A673 (cell line): ENCODE results near the gene C3orf70. TPM values are rescaled to one million over a fixed set of nuclear protein-coding genes. Genes with fewer than 3 reads are reported as not detected.
A peak's percentile ranks its signal among the peaks of the same experiment; 100 is the strongest.

Experiments used
- BruUV-seq: library from RNA; stranded (reverse); fragments of 400-500 nt; replicated peaks from 2 replicates; lab custom pipeline; 2021; lab: Mats Ljungman, UMichigan
- CTCF ChIA-PET: fragments of 300-600 bp; sonication (Branson Sonifier 250); formaldehyde crosslinking; loops from one replicate; lab custom pipeline; 2022; ENCODE audit warnings: antibody characterized with exemption; lab: Charles Lee
- POLR2A ChIA-PET: fragments of 300-600 bp; sonication (Branson Sonifier 250); formaldehyde crosslinking; loops from one replicate; lab custom pipeline; 2022; ENCODE audit warnings: antibody characterized with exemption; ENCODE audit not compliant: low non-redundant PET; lab: Charles Lee
- DNase-seq: peaks from one replicate; pipeline ENCODE4 v3.0.0-alpha.2; 2015; ENCODE audit warnings: low spot score
- H3K27ac ChIP-seq: fragments of 200-600 bp; sonication (generic); 2 replicates; pipeline ENCODE4 v1.5.1; 2016; ENCODE audit warnings: mixed run types, low read depth, mild to moderate bottlenecking, mixed read lengths, antibody characterized with exemption, low read length; ENCODE audit not compliant: poor library complexity, severe bottlenecking
- H3K27me3 ChIP-seq: fragments of 200-600 bp; sonication (generic); replicated peaks from 2 replicates; pipeline ENCODE4 v1.6.1; 2017; ENCODE audit warnings: mixed run types, low read depth, mild to moderate bottlenecking, mixed read lengths, antibody characterized with exemption, low read length; ENCODE audit not compliant: insufficient read depth, poor library complexity
- H3K36me3 ChIP-seq: fragments of 200-600 bp; sonication (generic); 2 replicates; pipeline ENCODE4 v1.6.1; 2016; ENCODE audit warnings: mixed run types, mild to moderate bottlenecking, mixed read lengths, antibody characterized with exemption, low read length; ENCODE audit not compliant: insufficient read depth, poor library complexity, severe bottlenecking
- H3K4me1 ChIP-seq: fragments of 200-600 bp; sonication (generic); 2 replicates; pipeline ENCODE4 v1.6.1; 2017; ENCODE audit warnings: mixed run types, mild to moderate bottlenecking, mixed read lengths, antibody characterized with exemption, low read length; ENCODE audit not compliant: insufficient read depth, poor library complexity, severe bottlenecking
- H3K4me3 ChIP-seq: fragments of 200-600 bp; sonication (generic); 2 replicates; pipeline ENCODE4 v1.5.1; 2016; ENCODE audit warnings: low read depth, mixed run types, mild to moderate bottlenecking, mixed read lengths, low read length; ENCODE audit not compliant: poor library complexity, severe bottlenecking
- H3K9me3 ChIP-seq: fragments of 200-600 bp; sonication (generic); 2 replicates; pipeline ENCODE4 v1.6.1; 2016; ENCODE audit warnings: mixed run types, low read depth, mild to moderate bottlenecking, mixed read lengths, antibody characterized with exemption, low read length; ENCODE audit not compliant: poor library complexity, severe bottlenecking
- EZH2 ChIP-seq: fragments of 200-600 bp; sonication (generic); IDR thresholded peaks from 2 replicates; pipeline ENCODE4 v1.6.1; 2017; ENCODE audit warnings: borderline replicate concordance, low read depth, mild to moderate bottlenecking, mixed read lengths, antibody characterized with exemption, low read length; ENCODE audit not compliant: poor library complexity, severe bottlenecking
- intact Hi-C: fragments of 100-400 bp; cut with micrococcal nuclease; formaldehyde crosslinking; loops from one replicate; pipeline ENCODE4 v1.10.0; 2022; ENCODE audit not compliant: unreplicated experiment
- total RNA-seq: library from RNA; stranded (reverse); gene quantifications from 2 replicates; pipeline ENCODE4 v1.2.3, GENCODE V29; 2021
- TF ChIP-seq, protein P1 (sequence below): fragments of 300-800, 200-600 bp; sonication (generic); conservative IDR thresholded peaks from 2 replicates; pipeline ENCODE4 v1.5.1; 2017; ENCODE audit warnings: low read depth, mild to moderate bottlenecking, antibody characterized with exemption, low read length, moderate library complexity, mixed read lengths

The C3orf70 gene
- total RNA-seq, 1 experiment from 2014 or later = 0.26 TPM

- intact Hi-C loops = no loop called here
- Histone ChIP-seq H3K27me3 (no peaks in the 10 kb centered on the region), H3K9me3 (no peaks in the 10 kb centered on the region), H3K36me3 (no peaks in the 10 kb centered on the region), H3K4me3 (no peak overlapping the region), H3K27ac (no peak overlapping the region), H3K4me1 (no peaks in the 10 kb centered on the region)
- no TSS peak for BruUV-seq
- ChIA-PET CTCF (no interaction called here), POLR2A (no interaction called here)
- DNase-seq = no peak
- TF ChIP-seq, protein P1, sequence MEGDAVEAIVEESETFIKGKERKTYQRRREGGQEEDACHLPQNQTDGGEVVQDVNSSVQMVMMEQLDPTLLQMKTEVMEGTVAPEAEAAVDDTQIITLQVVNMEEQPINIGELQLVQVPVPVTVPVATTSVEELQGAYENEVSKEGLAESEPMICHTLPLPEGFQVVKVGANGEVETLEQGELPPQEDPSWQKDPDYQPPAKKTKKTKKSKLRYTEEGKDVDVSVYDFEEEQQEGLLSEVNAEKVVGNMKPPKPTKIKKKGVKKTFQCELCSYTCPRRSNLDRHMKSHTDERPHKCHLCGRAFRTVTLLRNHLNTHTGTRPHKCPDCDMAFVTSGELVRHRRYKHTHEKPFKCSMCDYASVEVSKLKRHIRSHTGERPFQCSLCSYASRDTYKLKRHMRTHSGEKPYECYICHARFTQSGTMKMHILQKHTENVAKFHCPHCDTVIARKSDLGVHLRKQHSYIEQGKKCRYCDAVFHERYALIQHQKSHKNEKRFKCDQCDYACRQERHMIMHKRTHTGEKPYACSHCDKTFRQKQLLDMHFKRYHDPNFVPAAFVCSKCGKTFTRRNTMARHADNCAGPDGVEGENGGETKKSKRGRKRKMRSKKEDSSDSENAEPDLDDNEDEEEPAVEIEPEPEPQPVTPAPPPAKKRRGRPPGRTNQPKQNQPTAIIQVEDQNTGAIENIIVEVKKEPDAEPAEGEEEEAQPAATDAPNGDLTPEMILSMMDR = no peak
- TF ChIP-seq EZH2 = no peak
Measured at GRCh38 chr3:185079625-185080024, 73.2 kb downstream of the C3orf70 start.

DNA sequence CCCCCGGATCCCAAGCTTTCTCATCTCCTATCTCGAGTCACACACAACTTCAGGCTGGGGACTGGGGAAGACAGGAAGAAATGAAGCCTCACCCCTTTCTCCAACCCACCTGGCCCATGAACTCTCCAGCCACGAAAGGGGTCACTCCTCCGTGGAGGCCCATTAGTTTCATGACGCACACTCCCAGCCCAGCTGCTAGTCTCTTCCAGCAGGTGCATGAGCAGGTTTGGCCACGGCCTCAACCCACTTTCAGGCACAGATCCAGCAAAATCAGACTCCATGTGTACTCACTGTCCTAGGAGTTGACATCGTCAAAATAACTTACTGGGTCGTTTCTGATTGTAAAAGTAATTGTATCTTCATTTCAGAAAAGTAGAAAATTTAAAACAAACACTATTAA is 76.6 kb downstream of the C3orf70 start:
- intact Hi-C loops = no loop called here
- H3K9me3 ChIP-seq = no peaks in the 10 kb centered on the region
- no peaks in the 10 kb centered on the region for H3K4me1 ChIP-seq
- POLR2A ChIA-PET = no interaction called here
- no peak overlapping the region for H3K27ac ChIP-seq
- BruUV-seq = no TSS peak
- H3K27me3 ChIP-seq = no peaks in the 10 kb centered on the region
- TF ChIP-seq, protein P1 = no peak
- no peak for TF ChIP-seq EZH2
- H3K4me3 ChIP-seq = no peak overlapping the region
- H3K36me3 ChIP-seq = no peaks in the 10 kb centered on the region
- DNase-seq = no peak
- CTCF ChIA-PET = no interaction called here

- no peak for TF ChIP-seq EZH2
- H3K4me3 ChIP-seq = no peak overlapping the region
- intact Hi-C loops = no loop called here
Measured at GRCh38 chr3:185075547-185075946, 77.3 kb downstream of the C3orf70 start.

DNA sequence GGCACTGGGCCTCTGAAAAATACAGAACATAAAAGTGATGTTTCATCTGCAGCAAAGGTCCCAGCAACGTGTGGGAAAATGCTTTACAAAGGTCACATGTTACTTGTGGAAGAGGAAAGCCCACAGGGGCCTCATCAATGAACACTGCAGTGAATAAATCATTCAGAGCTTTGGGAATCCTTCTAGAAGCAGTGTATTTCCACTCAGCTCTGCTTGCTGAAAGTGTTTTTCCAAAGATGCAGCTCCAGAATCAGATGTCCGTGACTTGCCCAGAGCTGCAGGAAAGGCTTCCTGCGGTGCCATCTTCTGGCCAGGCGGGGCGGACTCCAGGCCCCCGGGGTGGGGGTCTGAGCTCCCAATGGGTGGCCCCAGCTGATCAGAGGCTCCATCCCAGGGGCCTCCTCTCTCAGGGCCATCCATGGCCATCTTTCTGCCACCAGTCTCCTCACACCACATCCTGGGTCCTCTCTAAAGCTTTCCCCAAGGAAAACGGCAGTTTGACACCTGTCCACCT is 81.5 kb downstream of the C3orf70 start:
- BruUV-seq = no TSS peak

More at GRCh38 chr3:185075547-185075946, 77.3 kb downstream of the C3orf70 start:
- ChIA-PET POLR2A (no interaction called here), CTCF (no interaction called here)
- H3K27me3 ChIP-seq = no peaks in the 10 kb centered on the region
- H3K4me1 ChIP-seq = no peaks in the 10 kb centered on the region
- no TSS peak for BruUV-seq
- no peak overlapping the region for H3K27ac ChIP-seq
- H3K9me3 ChIP-seq = no peaks in the 10 kb centered on the region
- no peaks in the 10 kb centered on the region for H3K36me3 ChIP-seq
- DNase-seq = no peak

More for the DNA sequence above, 81.5 kb downstream of the C3orf70 start:
- TF ChIP-seq, protein P1 = peak; percentile 29; the same call in 1 of the 2 replicates
- no peak for TF ChIP-seq EZH2
- ChIA-PET POLR2A (no interaction called here), CTCF (no interaction called here)
- intact Hi-C loops = no loop called here
- no peak overlapping the region for H3K4me3 ChIP-seq
- H3K9me3 ChIP-seq = no peaks in the 10 kb centered on the region
- H3K36me3 ChIP-seq = no peaks in the 10 kb centered on the region
- no peak for DNase-seq
- H3K27ac ChIP-seq = no peak overlapping the region
- no peaks in the 10 kb centered on the region for H3K27me3 ChIP-seq
- H3K4me1 ChIP-seq = no peaks in the 10 kb centered on the region
